ENCODE measurements around the gene RPUSD1. TPM values are rescaled to one million over a fixed set of nuclear protein-coding genes. Genes with fewer than 3 reads are reported as not detected.

The RPUSD1 gene
- total and polyA plus RNA-seq, 2 donors (not counting 1 experiment from before 2014, with no cell fraction given), result 8.2 to 16.2 TPM

GRCh38 chr16:824601-825000, 36.4 kb upstream of the RPUSD1 start:
- H3K9me3 ChIP-seq (ENCODE audit: control insufficient read depth, insufficient read depth, low read depth, low read length), result no peaks in the 10 kb centered on the region
- DNase-seq (ENCODE audit: low read depth in 2 of 2), result no peak
- H3K36me3 ChIP-seq (ENCODE audit: control insufficient read depth, insufficient read depth, low read length), result no peaks in the 10 kb centered on the region
- no peak overlapping the region for H3K4me2 ChIP-seq (ENCODE audit: extremely low read depth, insufficient read depth, low read length)
- TF ChIP-seq, protein P1, sequence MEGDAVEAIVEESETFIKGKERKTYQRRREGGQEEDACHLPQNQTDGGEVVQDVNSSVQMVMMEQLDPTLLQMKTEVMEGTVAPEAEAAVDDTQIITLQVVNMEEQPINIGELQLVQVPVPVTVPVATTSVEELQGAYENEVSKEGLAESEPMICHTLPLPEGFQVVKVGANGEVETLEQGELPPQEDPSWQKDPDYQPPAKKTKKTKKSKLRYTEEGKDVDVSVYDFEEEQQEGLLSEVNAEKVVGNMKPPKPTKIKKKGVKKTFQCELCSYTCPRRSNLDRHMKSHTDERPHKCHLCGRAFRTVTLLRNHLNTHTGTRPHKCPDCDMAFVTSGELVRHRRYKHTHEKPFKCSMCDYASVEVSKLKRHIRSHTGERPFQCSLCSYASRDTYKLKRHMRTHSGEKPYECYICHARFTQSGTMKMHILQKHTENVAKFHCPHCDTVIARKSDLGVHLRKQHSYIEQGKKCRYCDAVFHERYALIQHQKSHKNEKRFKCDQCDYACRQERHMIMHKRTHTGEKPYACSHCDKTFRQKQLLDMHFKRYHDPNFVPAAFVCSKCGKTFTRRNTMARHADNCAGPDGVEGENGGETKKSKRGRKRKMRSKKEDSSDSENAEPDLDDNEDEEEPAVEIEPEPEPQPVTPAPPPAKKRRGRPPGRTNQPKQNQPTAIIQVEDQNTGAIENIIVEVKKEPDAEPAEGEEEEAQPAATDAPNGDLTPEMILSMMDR (conservative IDR thresholded peaks at IDR 0.05 in 1 of 2, IDR thresholded peaks at IDR 0.05 in 1 of 2; ENCODE audit: low read depth in 1 of 2, low read length in 2 of 2), result no peak
- TF ChIP-seq EZH2 (IDR thresholded peaks at IDR 0.05; ENCODE audit: low read length, missing control alignments), result no peak
- H2AFZ ChIP-seq (ENCODE audit: low read length), result no peak overlapping the region
- no peaks in the 10 kb centered on the region for H3K4me1 ChIP-seq (ENCODE audit: control insufficient read depth, extremely low read depth, insufficient read depth, low read length)
- no peak overlapping the region for H3K9ac ChIP-seq (ENCODE audit: insufficient read depth, low read length)
- H3K79me2 ChIP-seq (ENCODE audit: control insufficient read depth, insufficient read depth, low read length), result no peaks in the 10 kb centered on the region
- H3K4me3 ChIP-seq (replicated peaks in 1 of 4; ENCODE audit: control extremely low read depth in 1 of 4, insufficient read depth in 1 of 4, low read depth in 3 of 4, low read length in 4 of 4), result no peak overlapping the region
- no peaks in the 10 kb centered on the region for H3K27me3 ChIP-seq (ENCODE audit: control insufficient read depth, insufficient read depth, low read length)
- no peaks in the 10 kb centered on the region for H4K20me1 ChIP-seq (ENCODE audit: control insufficient read depth, extremely low read depth, insufficient read depth, low read length)
- H3K27ac ChIP-seq (ENCODE audit: insufficient read depth, low read length), result no peak overlapping the region

DNA sequence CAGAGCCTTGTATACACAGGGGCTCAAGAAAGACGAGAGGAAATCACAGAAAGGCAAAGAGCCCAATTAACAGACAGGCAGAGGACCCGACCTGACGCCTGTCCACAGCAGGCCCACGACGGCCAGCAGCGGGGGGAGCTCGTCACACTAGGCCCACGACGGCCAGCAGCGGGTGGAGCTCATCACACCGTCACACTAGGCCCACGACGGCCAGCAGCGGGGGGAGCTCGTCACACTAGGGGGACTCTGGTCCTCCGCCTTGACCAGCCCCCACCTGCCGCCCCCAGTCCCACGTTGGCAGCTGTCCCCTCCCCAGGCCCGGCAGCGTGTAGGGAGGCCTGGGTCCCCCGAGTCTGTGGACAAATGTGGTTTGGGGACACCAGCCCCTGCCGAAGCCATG, 36.0 kb upstream of the RPUSD1 start:
- no peak overlapping the region for H2AFZ ChIP-seq (ENCODE audit: low read length)
- no peaks in the 10 kb centered on the region for H3K27me3 ChIP-seq (ENCODE audit: control insufficient read depth, insufficient read depth, low read length)
- no peak overlapping the region for H3K27ac ChIP-seq (ENCODE audit: insufficient read depth, low read length)
- no peak overlapping the region for H3K4me3 ChIP-seq (replicated peaks in 1 of 4; ENCODE audit: control extremely low read depth in 1 of 4, insufficient read depth in 1 of 4, low read depth in 3 of 4, low read length in 4 of 4)
- no peaks in the 10 kb centered on the region for H3K4me1 ChIP-seq (ENCODE audit: control insufficient read depth, extremely low read depth, insufficient read depth, low read length)
- no peak for TF ChIP-seq EZH2 (IDR thresholded peaks at IDR 0.05; ENCODE audit: low read length, missing control alignments)
- TF ChIP-seq, protein P1 (conservative IDR thresholded peaks at IDR 0.05 in 1 of 2, IDR thresholded peaks at IDR 0.05 in 1 of 2; ENCODE audit: low read depth in 1 of 2, low read length in 2 of 2), result no peak
- H3K9me3 ChIP-seq (ENCODE audit: control insufficient read depth, insufficient read depth, low read depth, low read length), result no peaks in the 10 kb centered on the region
- no peak for DNase-seq (ENCODE audit: low read depth in 2 of 2)
- H4K20me1 ChIP-seq (ENCODE audit: control insufficient read depth, extremely low read depth, insufficient read depth, low read length), result no peaks in the 10 kb centered on the region
- H3K79me2 ChIP-seq (ENCODE audit: control insufficient read depth, insufficient read depth, low read length), result no peaks in the 10 kb centered on the region
- no peak overlapping the region for H3K4me2 ChIP-seq (ENCODE audit: extremely low read depth, insufficient read depth, low read length)
- H3K36me3 ChIP-seq (ENCODE audit: control insufficient read depth, insufficient read depth, low read length), result no peaks in the 10 kb centered on the region
- no peak overlapping the region for H3K9ac ChIP-seq (ENCODE audit: insufficient read depth, low read length)

DNA sequence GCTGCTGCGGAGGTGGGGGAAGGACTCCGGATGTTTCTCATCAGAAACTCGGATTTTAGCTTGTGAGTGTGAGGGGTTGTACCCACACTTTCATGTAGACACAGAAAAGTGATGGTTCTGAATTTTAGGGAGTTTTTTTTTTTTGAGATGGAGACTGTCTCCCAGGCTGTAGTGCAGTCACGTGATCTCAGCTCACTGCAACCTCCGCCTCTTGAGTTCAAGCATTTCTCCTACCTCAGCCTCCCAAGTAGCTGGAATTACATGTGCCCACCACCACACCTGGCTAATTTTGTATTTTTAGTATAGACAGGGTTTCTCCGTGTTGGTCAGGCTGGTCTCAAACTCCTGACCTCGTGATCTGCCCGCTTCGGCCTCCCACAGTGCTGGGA, 34.7 kb upstream of the RPUSD1 start:
- TF ChIP-seq, protein P1 (conservative IDR thresholded peaks at IDR 0.05 in 1 of 2, IDR thresholded peaks at IDR 0.05 in 1 of 2; ENCODE audit: low read depth in 1 of 2, low read length in 2 of 2), result no peak
- TF ChIP-seq EZH2 (IDR thresholded peaks at IDR 0.05; ENCODE audit: low read length, missing control alignments), result no peak
- H3K4me2 ChIP-seq (ENCODE audit: extremely low read depth, insufficient read depth, low read length), result no peak overlapping the region

More for the DNA sequence above, 34.7 kb upstream of the RPUSD1 start:
- Histone ChIP-seq H3K79me2 (ENCODE audit: control insufficient read depth, insufficient read depth, low read length) (no peaks in the 10 kb centered on the region), H3K36me3 (ENCODE audit: control insufficient read depth, insufficient read depth, low read length) (no peaks in the 10 kb centered on the region), H3K4me3 (replicated peaks in 1 of 4; ENCODE audit: control extremely low read depth in 1 of 4, insufficient read depth in 1 of 4, low read depth in 3 of 4, low read length in 4 of 4) (no peak overlapping the region), H4K20me1 (ENCODE audit: control insufficient read depth, extremely low read depth, insufficient read depth, low read length) (no peaks in the 10 kb centered on the region), H3K9ac (ENCODE audit: insufficient read depth, low read length) (no peak overlapping the region), H3K9me3 (ENCODE audit: control insufficient read depth, insufficient read depth, low read depth, low read length) (peaks cover 3% of the 10 kb centered on the region), H3K27me3 (ENCODE audit: control insufficient read depth, insufficient read depth, low read length) (no peaks in the 10 kb centered on the region), H2AFZ (ENCODE audit: low read length) (no peak overlapping the region), H3K27ac (ENCODE audit: insufficient read depth, low read length) (no peak overlapping the region), H3K4me1 (ENCODE audit: control insufficient read depth, extremely low read depth, insufficient read depth, low read length) (no peaks in the 10 kb centered on the region)
- no peak for DNase-seq (ENCODE audit: low read depth in 2 of 2)

All from fibroblast of lung (primary cell).